Panc1 (cell line): ENCODE data around the gene MATN1. TPM values are rescaled to one million over a fixed set of nuclear protein-coding genes. Genes with fewer than 3 reads are reported as not detected.

ENCODE experiments used
- ATAC-seq: fragments of 200-7000 bp; cut with Tn5 transposase; 2 replicates; pipeline ENCODE4 v1.9.1; 2020; ENCODE audit warnings: mild to moderate bottlenecking, moderate library complexity
- BruUV-seq: library from RNA; stranded (reverse); fragments of 400-500 nt; replicated peaks from 2 replicates; lab custom pipeline; 2021; lab: Mats Ljungman, UMichigan
- CTCF ChIA-PET: fragments of 300-600 bp; sonication (Branson Sonifier 250); formaldehyde crosslinking; loops from one replicate; lab custom pipeline; 2022; ENCODE audit warnings: antibody characterized with exemption; lab: Charles Lee
- POLR2A ChIA-PET: fragments of 300-600 bp; sonication (Branson Sonifier 250); formaldehyde crosslinking; loops from one replicate; lab custom pipeline; 2022; ENCODE audit warnings: antibody characterized with exemption; lab: Charles Lee
- DNase-seq: peaks from one replicate; pipeline ENCODE4 v3.0.0-alpha.2; 2010; ENCODE audit warnings: low read depth, low spot score
- H3K27ac ChIP-seq: 2 replicates; pipeline ENCODE4 v1.5.1; 2011; ENCODE audit warnings: mild to moderate bottlenecking, low read length, inconsistent platforms
- H3K27me3 ChIP-seq: fragments of 200-500 bp; sonication (Bioruptor generic); 2 replicates; pipeline ENCODE4 v1.6.0; 2014; ENCODE audit warnings: low read length, inconsistent platforms; ENCODE audit not compliant: control insufficient read depth, insufficient read depth
- H3K36me3 ChIP-seq: fragments of 200-500 bp; sonication (Bioruptor generic); 2 replicates; pipeline ENCODE4 v1.5.1; 2014; ENCODE audit warnings: inconsistent platforms, mild to moderate bottlenecking, low read length, moderate library complexity; ENCODE audit not compliant: control insufficient read depth, insufficient read depth
- H3K4me1 ChIP-seq: 2 replicates; pipeline ENCODE4 v1.5.1; 2011; ENCODE audit warnings: inconsistent platforms, mild to moderate bottlenecking, low read length, moderate library complexity; ENCODE audit not compliant: control insufficient read depth, insufficient read depth
- H3K4me3 ChIP-seq, 2 experiments: 2 replicates each; pipeline ENCODE4 v1.5.1; 2011 to 2012; ENCODE audit warnings: low read depth in 2 of 2, low read length in 2 of 2, mild to moderate bottlenecking in 2 of 2, inconsistent platforms in 1 of 2, moderate library complexity in 1 of 2
- H3K9me3 ChIP-seq: fragments of 200-500 bp; sonication (Bioruptor generic); 2 replicates; pipeline ENCODE4 v1.5.1; 2014; ENCODE audit warnings: low read depth, mild to moderate bottlenecking, inconsistent platforms, low read length, moderate library complexity; ENCODE audit not compliant: control insufficient read depth, insufficient read depth
- POLR2AphosphoS5 ChIP-seq: IDR thresholded peaks from 2 replicates; pipeline ENCODE4 v1.6.1; 2012; ENCODE audit warnings: mild to moderate bottlenecking, low read depth, low read length, moderate library complexity
- SIN3A ChIP-seq: IDR thresholded peaks from 2 replicates; pipeline ENCODE4 v1.6.1; 2012; ENCODE audit warnings: low read depth, mild to moderate bottlenecking, low read length, moderate library complexity, borderline replicate concordance; ENCODE audit not compliant: insufficient read depth
- TCF7L2 ChIP-seq: IDR thresholded peaks from 2 replicates; pipeline ENCODE4 v1.6.1; 2011; ENCODE audit warnings: mild to moderate bottlenecking, low read depth, low read length, inconsistent platforms
- in situ Hi-C: cut with HindIII; loops from 2 replicates; pipeline ENCODE4 v1.10.0; 2016; ENCODE audit warnings: low sequenced_read_pairs, low pct_unique_long_range_greater_than_20kb
- intact Hi-C: fragments of 100-400 bp; cut with micrococcal nuclease; formaldehyde crosslinking; loops from one replicate; pipeline ENCODE4 v1.10.0; 2022; ENCODE audit not compliant: unreplicated experiment
- total RNA-seq: library from RNA; stranded (reverse); gene quantifications from one replicate; pipeline ENCODE4 v1.2.1, GENCODE V29; 2021; ENCODE audit not compliant: unreplicated experiment
- TF ChIP-seq, protein P1 (sequence below), 2 experiments: IDR thresholded peaks; 2 replicates each; pipeline ENCODE4 v1.6.1; 2011 to 2012; ENCODE audit warnings: low read depth in 2 of 2, control low read depth in 1 of 2, low read length in 1 of 2, mild to moderate bottlenecking in 1 of 2, moderate library complexity in 1 of 2; ENCODE audit not compliant: insufficient read depth in 1 of 2
- TF ChIP-seq, protein P2 (sequence below): fragments of 450-650 bp; IDR thresholded peaks from 2 replicates; pipeline ENCODE4 v1.5.1; 2017; ENCODE audit warnings: mild to moderate bottlenecking

MATN1 gene
- total RNA-seq, 1 experiment from 2014 or later: 0.59 TPM

DNA sequence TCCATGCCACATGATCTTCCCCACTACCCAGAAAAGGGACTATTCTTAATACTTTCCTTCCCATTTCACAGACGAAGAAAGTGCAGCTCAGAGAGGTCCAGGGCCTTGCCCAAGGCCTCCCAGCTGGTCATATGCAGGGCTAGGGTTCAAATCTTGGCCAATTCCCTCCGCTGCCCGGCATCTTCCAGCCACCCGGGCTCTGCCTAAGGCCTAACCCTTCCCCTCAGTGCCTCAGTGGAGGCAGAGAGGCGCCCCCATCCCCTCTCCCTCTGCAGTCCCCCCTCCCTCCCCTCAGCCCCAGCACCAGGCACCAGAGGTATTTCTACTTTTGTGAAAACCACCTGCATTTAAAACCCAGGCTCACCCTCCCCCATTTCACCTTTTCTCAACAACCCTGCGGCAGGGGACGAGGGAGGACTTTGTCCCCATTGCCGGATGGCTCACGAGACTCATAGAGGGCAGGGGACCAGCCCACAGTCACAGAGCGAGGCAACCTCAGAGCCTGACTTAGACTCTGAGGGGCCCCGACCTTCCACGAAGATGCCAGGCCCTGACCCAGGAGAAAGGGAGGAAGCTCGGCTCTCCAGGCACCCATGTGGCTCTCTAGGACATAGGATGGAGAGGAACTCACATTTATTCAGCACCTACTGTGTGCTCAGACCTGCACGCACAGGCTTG is 21.9 kb upstream of the MATN1 start:
- 0 out of 2 replicates have a peak overlapping the region, but pooled peaks have one; percentile 39 for H3K27ac ChIP-seq
- H3K4me3 ChIP-seq: no peak overlapping the region
- TF ChIP-seq TCF7L2 (no peak), SIN3A (no peak), POLR2AphosphoS5 (no peak)
- TF ChIP-seq, protein P1, sequence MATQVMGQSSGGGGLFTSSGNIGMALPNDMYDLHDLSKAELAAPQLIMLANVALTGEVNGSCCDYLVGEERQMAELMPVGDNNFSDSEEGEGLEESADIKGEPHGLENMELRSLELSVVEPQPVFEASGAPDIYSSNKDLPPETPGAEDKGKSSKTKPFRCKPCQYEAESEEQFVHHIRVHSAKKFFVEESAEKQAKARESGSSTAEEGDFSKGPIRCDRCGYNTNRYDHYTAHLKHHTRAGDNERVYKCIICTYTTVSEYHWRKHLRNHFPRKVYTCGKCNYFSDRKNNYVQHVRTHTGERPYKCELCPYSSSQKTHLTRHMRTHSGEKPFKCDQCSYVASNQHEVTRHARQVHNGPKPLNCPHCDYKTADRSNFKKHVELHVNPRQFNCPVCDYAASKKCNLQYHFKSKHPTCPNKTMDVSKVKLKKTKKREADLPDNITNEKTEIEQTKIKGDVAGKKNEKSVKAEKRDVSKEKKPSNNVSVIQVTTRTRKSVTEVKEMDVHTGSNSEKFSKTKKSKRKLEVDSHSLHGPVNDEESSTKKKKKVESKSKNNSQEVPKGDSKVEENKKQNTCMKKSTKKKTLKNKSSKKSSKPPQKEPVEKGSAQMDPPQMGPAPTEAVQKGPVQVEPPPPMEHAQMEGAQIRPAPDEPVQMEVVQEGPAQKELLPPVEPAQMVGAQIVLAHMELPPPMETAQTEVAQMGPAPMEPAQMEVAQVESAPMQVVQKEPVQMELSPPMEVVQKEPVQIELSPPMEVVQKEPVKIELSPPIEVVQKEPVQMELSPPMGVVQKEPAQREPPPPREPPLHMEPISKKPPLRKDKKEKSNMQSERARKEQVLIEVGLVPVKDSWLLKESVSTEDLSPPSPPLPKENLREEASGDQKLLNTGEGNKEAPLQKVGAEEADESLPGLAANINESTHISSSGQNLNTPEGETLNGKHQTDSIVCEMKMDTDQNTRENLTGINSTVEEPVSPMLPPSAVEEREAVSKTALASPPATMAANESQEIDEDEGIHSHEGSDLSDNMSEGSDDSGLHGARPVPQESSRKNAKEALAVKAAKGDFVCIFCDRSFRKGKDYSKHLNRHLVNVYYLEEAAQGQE (IDR thresholded peaks at IDR 0.05; ENCODE audit: insufficient read depth in 1 of 2, low read depth in 2 of 2, low read length in 1 of 2): no peak
- TF ChIP-seq, protein P2, sequence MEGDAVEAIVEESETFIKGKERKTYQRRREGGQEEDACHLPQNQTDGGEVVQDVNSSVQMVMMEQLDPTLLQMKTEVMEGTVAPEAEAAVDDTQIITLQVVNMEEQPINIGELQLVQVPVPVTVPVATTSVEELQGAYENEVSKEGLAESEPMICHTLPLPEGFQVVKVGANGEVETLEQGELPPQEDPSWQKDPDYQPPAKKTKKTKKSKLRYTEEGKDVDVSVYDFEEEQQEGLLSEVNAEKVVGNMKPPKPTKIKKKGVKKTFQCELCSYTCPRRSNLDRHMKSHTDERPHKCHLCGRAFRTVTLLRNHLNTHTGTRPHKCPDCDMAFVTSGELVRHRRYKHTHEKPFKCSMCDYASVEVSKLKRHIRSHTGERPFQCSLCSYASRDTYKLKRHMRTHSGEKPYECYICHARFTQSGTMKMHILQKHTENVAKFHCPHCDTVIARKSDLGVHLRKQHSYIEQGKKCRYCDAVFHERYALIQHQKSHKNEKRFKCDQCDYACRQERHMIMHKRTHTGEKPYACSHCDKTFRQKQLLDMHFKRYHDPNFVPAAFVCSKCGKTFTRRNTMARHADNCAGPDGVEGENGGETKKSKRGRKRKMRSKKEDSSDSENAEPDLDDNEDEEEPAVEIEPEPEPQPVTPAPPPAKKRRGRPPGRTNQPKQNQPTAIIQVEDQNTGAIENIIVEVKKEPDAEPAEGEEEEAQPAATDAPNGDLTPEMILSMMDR: no peak
- POLR2A ChIA-PET: no interaction called here
- no peaks in the 10 kb centered on the region for H3K27me3 ChIP-seq
- in situ Hi-C loops (no loop called here), intact Hi-C loops (no loop called here)
- H3K9me3 ChIP-seq: no peaks in the 10 kb centered on the region
- no peak for DNase-seq
- BruUV-seq: no TSS peak
- peaks cover 15% of the 10 kb centered on the region for H3K4me1 ChIP-seq
- H3K36me3 ChIP-seq: no peaks in the 10 kb centered on the region
- no peak for ATAC-seq
- CTCF ChIA-PET: no interaction called here

DNA sequence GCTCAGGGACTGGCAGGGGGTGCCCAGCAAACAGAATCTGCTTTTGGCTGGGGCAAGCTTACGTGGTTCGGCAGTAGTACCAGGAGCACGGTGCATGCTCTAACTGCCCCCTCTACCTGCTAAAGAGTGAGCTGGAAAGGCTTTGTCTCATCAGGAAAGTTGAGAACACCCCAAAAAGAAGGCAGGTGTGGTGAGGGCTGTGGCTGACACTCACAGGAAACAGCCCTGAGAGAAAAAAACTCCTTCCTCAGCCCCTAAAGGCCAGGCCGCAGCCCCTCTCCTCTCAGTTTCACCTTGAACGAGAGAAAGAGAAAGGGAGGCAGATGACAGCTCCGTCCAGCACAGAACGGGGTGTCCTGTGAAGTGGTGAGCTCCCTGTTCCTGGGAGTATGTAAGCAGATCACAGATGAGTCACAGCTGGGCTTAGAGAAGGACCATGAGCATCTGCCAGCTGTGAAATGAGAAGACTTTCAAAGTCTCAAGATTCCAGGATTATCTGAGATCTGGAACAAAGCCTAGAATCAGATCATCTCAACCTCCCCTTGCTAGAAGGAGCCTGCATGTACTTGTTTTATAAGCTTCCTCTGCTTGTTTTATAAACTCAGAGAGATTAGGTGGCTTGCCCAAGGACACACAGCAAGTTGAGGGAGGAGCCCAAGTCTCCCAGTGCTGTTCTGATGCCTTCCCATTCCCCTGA is 20.8 kb upstream of the MATN1 start:
- no TSS peak for BruUV-seq
- no peak for TF ChIP-seq TCF7L2
- TF ChIP-seq, protein P1 (IDR thresholded peaks at IDR 0.05; ENCODE audit: insufficient read depth in 1 of 2, low read depth in 2 of 2, low read length in 1 of 2): no peak
- TF ChIP-seq, protein P2: no peak
- no peak for TF ChIP-seq SIN3A
- TF ChIP-seq POLR2AphosphoS5: no peak
- intact Hi-C loops (no loop called here), in situ Hi-C loops (no loop called here)
- POLR2A ChIA-PET: interaction anchor here (0.6 kb wide), 2 partner anchors 284 to 1919 kb away, joined by 5 to 7 read pairs; no protein-coding TSS in a partner anchor
- no peaks in the 10 kb centered on the region for H3K36me3 ChIP-seq
- no peaks in the 10 kb centered on the region for H3K27me3 ChIP-seq
- no peak for ATAC-seq
- DNase-seq: no peak
- H3K4me1 ChIP-seq: peaks cover 10% of the 10 kb centered on the region
- no peak overlapping the region for H3K27ac ChIP-seq
- no peak overlapping the region for H3K4me3 ChIP-seq
- no peaks in the 10 kb centered on the region for H3K9me3 ChIP-seq
- CTCF ChIA-PET: interaction anchor here (0.6 kb wide), 1 partner anchor 182 kb away, joined by 4 read pairs; no protein-coding TSS in a partner anchor
